Adrenal gland (tissue), 19 donors: ENCODE measurements around the gene MS4A6E. TPM values are rescaled to one million over a fixed set of nuclear protein-coding genes. Genes with fewer than 3 reads are reported as not detected.
"Not testable (repeated sequence)": the region's sequence is repeated elsewhere in the genome, so short reads cannot be mapped to it uniquely, and the experiment has no call there.

ENCODE experiments used
- DNase-seq, 7 donors: peaks; one replicate each; pipeline ENCODE4 v3.0.0-alpha.2; 2019 to 2020
- H3K27ac ChIP-seq, 5 donors: fragments of 200-600 bp; sonication (generic) in 4 of 5; 1 replicate in 3 of 5; 2 replicates in 2 of 5; pipeline versions ENCODE4 v1.5.1 to v1.8.0; 2016 to 2020; ENCODE audit warnings: mild to moderate bottlenecking in 1 of 5
- H3K27me3 ChIP-seq: fragments of 200-600 bp; 2 replicates; pipeline ENCODE4 v1.8.0; 2021
- H3K36me3 ChIP-seq, 2 donors: fragments of 200-600 bp; replicated peaks in 1 of 2; 1 replicate in 1 of 2; 2 replicates in 1 of 2; pipeline versions ENCODE4 v1.5.1 to v1.8.0; 2018 to 2022
- H3K4me1 ChIP-seq, 2 donors: fragments of 200-600 bp; replicated peaks in 1 of 2; 1 replicate in 1 of 2; 2 replicates in 1 of 2; pipeline versions ENCODE4 v1.5.1 to v1.8.0; 2018 to 2021
- H3K4me3 ChIP-seq, 4 donors: fragments of 200-600 bp; sonication (generic) in 3 of 4; one replicate each; pipeline ENCODE4 v1.5.1; 2016 to 2018
- H3K9me3 ChIP-seq, 3 donors: fragments of 200-600 bp; sonication (generic) in 1 of 3; replicated peaks in 1 of 3; 1 replicate in 2 of 3; 2 replicates in 1 of 3; pipeline versions ENCODE4 v1.5.1 to v1.8.0; 2016 to 2021
- CTCF ChIP-seq, 6 experiments: fragments of 450-650 bp in 4 of 6; fragments of 200-600 bp in 2 of 6; sonication (generic) in 1 of 6; IDR thresholded peaks; 1 replicate in 5 of 6; 2 replicates in 1 of 6; pipeline versions ENCODE4 v1.5.1 to v1.8.0; 2016 to 2021; ENCODE audit warnings: antibody characterized with exemption in 6 of 6, mild to moderate bottlenecking in 2 of 6, moderate library complexity in 1 of 6
- POLR2A ChIP-seq, 2 donors: fragments of 450-650 bp; IDR thresholded peaks; one replicate each; pipeline ENCODE4 v1.6.1; 2017; ENCODE audit warnings: antibody characterized with exemption in 2 of 2, mild to moderate bottlenecking in 2 of 2, moderate library complexity in 1 of 2
- WGBS, 4 donors: extraction: QIAGEN DNeasy Blood & Tissue Kit in 2 of 4; methylation state at CpG; one replicate each; pipeline versions ENCODE4 v1.1.5 to v1.1.7; 2013 to 2017; 5-methylcytosine and 5-hydroxymethylcytosine counted together
- intact Hi-C, 2 donors: fragments of 100-400 bp; cut with DNase I; formaldehyde crosslinking; loops; one replicate each; pipeline versions ENCODE4 v1.14.1 to v1.15.0; 2022 to 2023
- long read RNA-seq, 10 donors: library from polyadenylated mRNA in 3 of 10; unstranded in 2 of 10; stranded (forward) in 1 of 10; transcript quantifications; one replicate each; pipeline ENCODE4 v2.0.0 and lab custom pipeline, GENCODE V29; 2021 to 2026
- polyA plus RNA-seq, 3 donors: library from polyadenylated mRNA; stranded (reverse); fragments of 200-250 nt in 2 of 3; fragments of 350-450 nt in 1 of 3; fragmentation: Illumina TruSeq in 1 of 3; extraction: RNeasy Lipid Tissue Mini Kit (QIAGEN cat#74804) in 1 of 3; gene quantifications; one replicate each; pipeline ENCODE4 v1.2.3, GENCODE V29; 2013 to 2014
- total RNA-seq, 9 donors: library from RNA; depleted of rRNA in 4 of 9; stranded (reverse); fragments of >200 nt in 4 of 9; fragments of 120-200 nt in 1 of 9; fragmentation: NEBNext Ultra II Directional in 1 of 9; extraction: Animal tissue kit (Norgen Biotek cat#: 25700) in 1 of 9; gene quantifications; one replicate each; pipeline versions ENCODE4 v1.1.0 to v1.2.4, GENCODE V29; 2013 to 2023
- donor health status: healthy with polysubstance abuse.
- donor health status: Bipolar disorder and iron deficiency.
- donor health status: DM: yes; HTN: yes; CAD: no.
- donor health status: DM: no; HTN: no; CAD: no.
- donor health status: DM: no; HTN: no; CAD: no.
- donor health status: DM: yes; HTN: yes; CAD: no.

MS4A6E gene
- total RNA-seq (not detected), polyA plus RNA-seq (10 to 100 TPM in 1 of 3 donors, not detected in 2; 11.2 TPM)
- long read RNA-seq, donor 1: 0 reads
- long read RNA-seq, donor 2: 0 reads
- long read RNA-seq, donor 3: 0 reads
- long read RNA-seq, donor 4: 0 reads
- long read RNA-seq, donor 5: 0 reads
- long read RNA-seq, donor 6: 0 reads
- long read RNA-seq, donor 7: 0 reads
- long read RNA-seq, donor 8, partial matches to known transcripts: 0 of 7 reads
- long read RNA-seq, donor 8, other reads (novel, unspliced or antisense): 7 of 7 reads
- long read RNA-seq, donor 9: 0 reads
- long read RNA-seq, donor 10: 0 reads

- Histone ChIP-seq H3K9me3 (no peaks in the 10 kb centered on the region), H3K4me3 (no peak within 1 kb of the TSS), H3K36me3 (no peaks in the 10 kb centered on the region), H3K27me3 (no peaks in the 10 kb centered on the region), H3K4me1 (no peaks in the 10 kb centered on the region), H3K27ac (no peak within 1 kb of the TSS)
- no peak for TF ChIP-seq POLR2A (IDR thresholded peaks at IDR 0.05)
- TF ChIP-seq CTCF (IDR thresholded peaks at IDR 0.05): no peak
- WGBS, 4 donors: 25 to 91% (median 50%) methylated on average over 1 of the region's 1 CpG
- DNase-seq: no peak
- intact Hi-C loops: no loop called here
These were observed at the start of gene MS4A6E for GRCh38 chr11:60326955-60327354. Gene MS4A6E (plus strand): TSS chr11:60327255. CDS start chr11:60334896, 7,641 bp downstream.

- intact Hi-C loops: no loop called here
- no peaks in the 10 kb centered on the region for H3K4me1 ChIP-seq
- H3K9me3 ChIP-seq: no peaks in the 10 kb centered on the region
- H3K36me3 ChIP-seq: no peaks in the 10 kb centered on the region
- no peaks in the 10 kb centered on the region for H3K27me3 ChIP-seq
- 67 to 86% (median 68%) methylated on average over 3 of the region's 3 CpGs for WGBS, 4 donors
- TF ChIP-seq POLR2A (IDR thresholded peaks at IDR 0.05) (peak; percentile 11 to 26), CTCF (IDR thresholded peaks at IDR 0.05) (no peak)
- peak within 1 kb of the TSS in 4 of 5 donors; percentile 1 to 81 (median 54) for H3K27ac ChIP-seq
- DNase-seq: peak in 6 of 7 donors; percentile 22 to 65 (median 34)
- peak within 1 kb of the TSS in 1 of 4 donors; percentile 29 for H3K4me3 ChIP-seq
These were observed 46.6 kb upstream of the MS4A6E start, which contains the start of gene MS4A4A for GRCh38 chr11:60280412-60280811. Gene MS4A4A (plus strand): TSS chr11:60280666. CDS start chr11:60280676, 10 bp downstream.

GRCh38 chr11:60281485-60281884, 45.6 kb upstream of the MS4A6E start:
- Histone ChIP-seq H3K27ac (peak overlapping the region in 4 of 5 donors; percentile 1 to 81 (median 54)), H3K4me3 (peak overlapping the region in 1 of 4 donors; percentile 29), H3K36me3 (no peaks in the 10 kb centered on the region), H3K9me3 (no peaks in the 10 kb centered on the region), H3K4me1 (no peaks in the 10 kb centered on the region), H3K27me3 (no peaks in the 10 kb centered on the region)
- 17 to 49% (median 38%) methylated on average over 2 of the region's 2 CpGs for WGBS, 4 donors
- DNase-seq: no peak
- intact Hi-C loops: no loop called here
- TF ChIP-seq POLR2A (IDR thresholded peaks at IDR 0.05) (no peak), CTCF (IDR thresholded peaks at IDR 0.05) (no peak)

GRCh38 chr11:60282286-60282685, 44.8 kb upstream of the MS4A6E start:
- DNase-seq: no peak

GRCh38 chr11:60285411-60286126, 41.5 kb upstream of the MS4A6E start:
- DNase-seq: peak in 1 of 7 donors; percentile 24
- H3K27me3 ChIP-seq, intact Hi-C loops, H3K36me3 ChIP-seq, H3K4me1 ChIP-seq, H3K9me3 ChIP-seq, H3K4me3 ChIP-seq: not testable (repeated sequence)
- peak overlapping the region in 1 of 5 donors; percentile 81 for H3K27ac ChIP-seq
- WGBS, 4 donors: 45 to 55% (median 52%) methylated on average over 7 of the region's 7 CpGs

More at GRCh38 chr11:60282286-60282685, 44.8 kb upstream of the MS4A6E start:
- WGBS, 4 donors: 58 to 75% (median 67%) methylated on average over 2 of the region's 2 CpGs
- no peaks in the 10 kb centered on the region for H3K9me3 ChIP-seq
- intact Hi-C loops: no loop called here
- H3K27ac ChIP-seq: peak overlapping the region in 4 of 5 donors; percentile 12 to 81 (median 47)
- H3K4me3 ChIP-seq: peak overlapping the region in 1 of 4 donors; percentile 29
- no peaks in the 10 kb centered on the region for H3K4me1 ChIP-seq
- TF ChIP-seq POLR2A (IDR thresholded peaks at IDR 0.05) (no peak), CTCF (IDR thresholded peaks at IDR 0.05) (no peak)
- H3K36me3 ChIP-seq: no peaks in the 10 kb centered on the region
- H3K27me3 ChIP-seq: no peaks in the 10 kb centered on the region
